CD4-positive, alpha-beta memory T cell (primary cell): Measurements from ENCODE around the gene MYLK3. TPM values are rescaled to one million over a fixed set of nuclear protein-coding genes. Genes with fewer than 3 reads are reported as not detected.
A peak's percentile ranks its signal among the peaks of the same experiment; 100 is the strongest.

ENCODE experiments used
- CTCF ChIA-PET: fragments of 350-600 bp; sonication (Branson Sonifier 250); formaldehyde crosslinking; loops from one replicate; lab custom pipeline; 2021; ENCODE audit warnings: inconsistent platforms; ENCODE audit not compliant: partially characterized antibody; lab: Charles Lee
- POLR2A ChIA-PET: fragments of 350-600 bp; sonication (Branson Sonifier 250); formaldehyde crosslinking; loops from one replicate; lab custom pipeline; 2021; ENCODE audit not compliant: partially characterized antibody; lab: Charles Lee
- DNase-seq, 5 donors: peaks; one replicate each; pipeline versions ENCODE4 v3.0.0 to v3.0.0-alpha.2; 2020 to 2022; ENCODE audit warnings: mixed read lengths in 1 of 5
- H3K27ac ChIP-seq: one replicate; pipeline ENCODE4 v1.7.0; 2013; ENCODE audit warnings: low read depth, low read length
- H3K27me3 ChIP-seq: 2 replicates; pipeline ENCODE4 v1.7.0; 2013; ENCODE audit warnings: mild to moderate bottlenecking, low read length, moderate library complexity; ENCODE audit not compliant: insufficient read depth
- H3K36me3 ChIP-seq: 2 replicates; pipeline ENCODE4 v1.7.0; 2013; ENCODE audit warnings: mild to moderate bottlenecking, low read length, moderate library complexity; ENCODE audit not compliant: insufficient read depth
- H3K4me1 ChIP-seq: 2 replicates; pipeline ENCODE4 v1.7.0; 2013; ENCODE audit warnings: mild to moderate bottlenecking, low read length, moderate library complexity; ENCODE audit not compliant: insufficient read depth
- H3K4me3 ChIP-seq, 2 donors: one replicate each; pipeline ENCODE4 v1.7.0; 2013; ENCODE audit warnings: low read length in 2 of 2, mild to moderate bottlenecking in 1 of 2
- H3K9me3 ChIP-seq, 2 donors: one replicate each; pipeline ENCODE4 v1.7.0; 2013; ENCODE audit warnings: low read length in 2 of 2, control low read depth in 1 of 2; ENCODE audit not compliant: control insufficient read depth in 1 of 2
- H3K27ac Mint-ChIP-seq, 7 donors: one replicate each; pipeline ENCODE4 v1.8.0; 2020 to 2021; ENCODE audit warnings: mixed read lengths in 7 of 7, mild to moderate bottlenecking in 6 of 7, inconsistent platforms in 3 of 7, moderate library complexity in 3 of 7
- H3K27me3 Mint-ChIP-seq, 2 donors: one replicate each; pipeline ENCODE4 v1.8.0; 2020 to 2021; ENCODE audit warnings: mixed read lengths in 2 of 2
- H3K36me3 Mint-ChIP-seq, 2 donors: one replicate each; pipeline ENCODE4 v1.8.0; 2020 to 2021; ENCODE audit warnings: mixed read lengths in 2 of 2, inconsistent platforms in 1 of 2, mild to moderate bottlenecking in 1 of 2
- H3K4me1 Mint-ChIP-seq, 4 donors: one replicate each; pipeline ENCODE4 v1.8.0; 2020 to 2021; ENCODE audit warnings: mixed read lengths in 4 of 4, mild to moderate bottlenecking in 1 of 4
- H3K4me3 Mint-ChIP-seq, 8 donors: one replicate each; pipeline ENCODE4 v1.8.0; 2020 to 2021; ENCODE audit warnings: mixed read lengths in 8 of 8, mild to moderate bottlenecking in 7 of 8, moderate library complexity in 6 of 8, inconsistent platforms in 3 of 8
- H3K9me3 Mint-ChIP-seq, 8 donors: one replicate each; pipeline ENCODE4 v1.8.0; 2020 to 2021; ENCODE audit warnings: mixed read lengths in 8 of 8, mild to moderate bottlenecking in 5 of 8, inconsistent platforms in 3 of 8, moderate library complexity in 1 of 8
- intact Hi-C: fragments of 100-400 bp; cut with micrococcal nuclease; formaldehyde crosslinking; loops from one replicate; pipeline ENCODE4 v1.15.1; 2023
- polyA plus RNA-seq, 2 donors: library from polyadenylated mRNA; unstranded; fragments of 300-500 nt; fragmentation: Illumina TruSeq; gene quantifications; one replicate each; pipeline ENCODE4 v1.2.3, GENCODE V29; 2021
- total RNA-seq, 2 experiments: library from RNA; stranded (reverse); gene quantifications; one replicate each; pipeline ENCODE4 v1.2.3, GENCODE V29; 2021

Gene MYLK3
- total and polyA plus RNA-seq, 4 experiments from 2014 or later, result 0.32 TPM; not detected in 3

DNA sequence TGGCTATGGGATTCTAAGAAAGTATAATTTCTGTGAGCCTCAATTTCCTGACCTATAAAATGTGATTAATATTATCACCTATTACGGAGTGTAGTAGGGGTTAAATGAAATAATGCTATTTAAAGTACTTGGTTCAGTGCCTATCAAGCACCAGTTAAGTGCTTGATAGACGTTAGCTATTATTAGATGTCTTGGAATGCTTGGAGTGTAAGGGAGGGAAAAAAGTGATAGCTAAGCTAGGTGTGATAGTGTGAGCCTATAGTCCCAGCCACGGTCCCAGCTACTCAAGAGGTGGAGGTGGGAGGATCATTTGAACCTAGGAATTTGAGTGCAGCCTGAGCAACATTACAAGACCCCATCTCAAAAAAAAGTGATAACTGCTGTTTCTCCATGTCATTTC is 51.2 kb downstream of the MYLK3 start:
- no peak overlapping the region for H3K27ac ChIP-seq

DNA sequence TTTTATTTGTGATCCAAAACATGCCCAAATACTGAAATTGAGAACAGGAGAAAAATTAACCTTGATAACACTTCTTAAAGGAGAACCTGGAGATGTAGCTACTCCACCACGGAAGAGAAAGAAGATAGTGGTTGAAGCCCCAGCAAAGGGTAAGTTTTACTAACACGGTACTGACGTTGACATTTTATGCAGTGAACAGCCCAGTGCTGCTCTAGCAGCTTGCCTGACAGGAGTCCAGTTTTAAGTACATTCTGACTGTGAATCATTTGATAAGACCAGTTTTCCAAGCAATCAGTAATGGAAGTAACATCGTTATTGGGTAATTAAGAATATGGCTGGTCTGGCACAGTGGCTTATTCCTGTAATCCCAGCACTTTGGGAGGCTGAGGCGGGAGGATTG is 52.2 kb downstream of the MYLK3 start:
- H3K4me3 Mint-ChIP-seq, result no peak overlapping the region
- peaks cover 6% of the 10 kb centered on the region for H3K4me1 ChIP-seq
- H3K36me3 Mint-ChIP-seq, result peaks cover 1 to 3% of the 10 kb centered on the region in 2 donors
- H3K9me3 ChIP-seq, result no peaks in the 10 kb centered on the region
- H3K36me3 ChIP-seq, result no peaks in the 10 kb centered on the region
- DNase-seq, result no peak
- intact Hi-C loops, result no loop called here
- H3K4me3 ChIP-seq, result no peak overlapping the region
- ChIA-PET POLR2A (no interaction called here), CTCF (no interaction called here)
- no peaks in the 10 kb centered on the region for H3K27me3 Mint-ChIP-seq
- H3K9me3 Mint-ChIP-seq, result no peaks in the 10 kb centered on the region
- no peak overlapping the region for H3K27ac ChIP-seq
- H3K27me3 ChIP-seq, result no peaks in the 10 kb centered on the region
- peaks cover 0 to 3% (median 2%) of the 10 kb centered on the region in 4 donors for H3K4me1 Mint-ChIP-seq
- no peak overlapping the region for H3K27ac Mint-ChIP-seq

More for the DNA sequence above, 51.2 kb downstream of the MYLK3 start:
- H3K27me3 ChIP-seq, result no peaks in the 10 kb centered on the region
- no peaks in the 10 kb centered on the region for H3K4me1 ChIP-seq
- H3K36me3 ChIP-seq, result no peaks in the 10 kb centered on the region
- no peak overlapping the region for H3K27ac Mint-ChIP-seq
- H3K4me1 Mint-ChIP-seq, result no peaks in the 10 kb centered on the region
- DNase-seq, result no peak
- POLR2A ChIA-PET, result no interaction called here
- H3K4me3 ChIP-seq, result no peak overlapping the region
- H3K4me3 Mint-ChIP-seq, result no peak overlapping the region
- peaks cover 0 to 3% of the 10 kb centered on the region in 2 donors for H3K36me3 Mint-ChIP-seq
- intact Hi-C loops, result no loop called here
- H3K9me3 ChIP-seq, result no peaks in the 10 kb centered on the region
- CTCF ChIA-PET, result no interaction called here
- no peaks in the 10 kb centered on the region for H3K9me3 Mint-ChIP-seq
- H3K27me3 Mint-ChIP-seq, result no peaks in the 10 kb centered on the region

DNA sequence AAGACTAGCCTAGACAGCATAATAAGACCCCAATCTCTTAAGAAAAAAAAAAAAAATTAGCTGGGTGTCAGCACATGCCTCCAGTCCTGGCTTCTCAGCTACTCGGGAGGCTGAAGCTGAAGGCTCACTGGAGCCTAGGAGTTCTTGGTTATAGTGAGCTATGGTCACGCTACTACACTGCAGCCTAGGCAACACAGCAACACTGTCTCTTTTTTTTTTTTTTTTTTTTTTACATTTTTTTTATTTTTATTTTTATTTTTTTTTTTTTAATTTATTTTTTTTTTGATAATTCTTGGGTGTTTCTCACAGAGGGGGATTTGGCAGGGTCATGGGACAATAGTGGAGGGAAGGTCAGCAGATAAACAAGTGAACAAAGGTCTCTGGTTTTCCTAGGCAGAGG is 54.5 kb downstream of the MYLK3 start:
- intact Hi-C loops, result no loop called here
- peaks cover 1 to 3% of the 10 kb centered on the region in 2 donors for H3K36me3 Mint-ChIP-seq
- no peaks in the 10 kb centered on the region for H3K9me3 Mint-ChIP-seq
- H3K27ac Mint-ChIP-seq, result no peak overlapping the region
- DNase-seq, result no peak
- CTCF ChIA-PET, result interaction anchor here (0.6 to 0.9 kb wide), 3 partner anchors 20 to 448 kb away, joined by 3 to 6 read pairs (median 3); no protein-coding TSS in a partner anchor
- peaks cover 0 to 7% (median 2%) of the 10 kb centered on the region in 4 donors for H3K4me1 Mint-ChIP-seq
- H3K9me3 ChIP-seq, result no peaks in the 10 kb centered on the region
- H3K4me1 ChIP-seq, result peaks cover 16% of the 10 kb centered on the region
- no peak overlapping the region for H3K4me3 Mint-ChIP-seq
- H3K36me3 ChIP-seq, result no peaks in the 10 kb centered on the region
- no peak overlapping the region for H3K27ac ChIP-seq
- no peaks in the 10 kb centered on the region for H3K27me3 Mint-ChIP-seq
- no peaks in the 10 kb centered on the region for H3K27me3 ChIP-seq
- POLR2A ChIA-PET, result no interaction called here
- no peak overlapping the region for H3K4me3 ChIP-seq

DNA sequence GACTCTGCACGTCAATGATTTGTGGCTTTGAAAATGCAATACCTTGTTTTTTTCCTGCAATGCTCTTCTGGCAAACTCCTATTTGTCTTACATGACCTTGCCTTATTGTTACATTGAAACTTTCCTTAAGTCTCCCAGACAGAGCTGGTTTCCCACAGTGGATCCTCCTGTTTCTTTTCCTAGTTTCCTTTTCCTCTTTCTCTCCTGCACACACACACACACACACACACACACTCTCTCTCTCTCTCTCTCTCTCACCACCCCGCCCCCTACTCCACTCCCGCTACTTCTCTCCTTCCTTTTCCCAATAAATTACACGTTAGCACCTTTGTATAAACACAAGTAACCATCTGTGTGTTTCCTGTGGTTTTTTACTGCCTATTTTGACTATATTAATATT is 56.4 kb downstream of the MYLK3 start:
- peak overlapping the region in 2 of 7 donors; percentile 51 to 86 for H3K27ac Mint-ChIP-seq
- H3K27me3 Mint-ChIP-seq, result no peaks in the 10 kb centered on the region
- H3K36me3 Mint-ChIP-seq, result peaks cover 1 to 3% of the 10 kb centered on the region in 2 donors
- no peak for DNase-seq
- Histone ChIP-seq H3K27me3 (no peaks in the 10 kb centered on the region), H3K4me3 (no peak overlapping the region), H3K9me3 (no peaks in the 10 kb centered on the region), H3K27ac (no peak overlapping the region), H3K4me1 (peaks cover 33% of the 10 kb centered on the region), H3K36me3 (no peaks in the 10 kb centered on the region)
- peak overlapping the region in 5 of 8 donors; percentile 11 to 78 (median 48) for H3K4me3 Mint-ChIP-seq
- peaks cover 16 to 22% (median 18%) of the 10 kb centered on the region in 4 donors for H3K4me1 Mint-ChIP-seq
- intact Hi-C loops, result no loop called here
- POLR2A ChIA-PET, result no interaction called here
- H3K9me3 Mint-ChIP-seq, result peaks cover 0 to 1% (median 0%) of the 10 kb centered on the region in 8 donors
- CTCF ChIA-PET, result interaction anchor here (0.9 kb wide), 1 partner anchor 1696 kb away, joined by 3 read pairs; no protein-coding TSS in a partner anchor

DNA sequence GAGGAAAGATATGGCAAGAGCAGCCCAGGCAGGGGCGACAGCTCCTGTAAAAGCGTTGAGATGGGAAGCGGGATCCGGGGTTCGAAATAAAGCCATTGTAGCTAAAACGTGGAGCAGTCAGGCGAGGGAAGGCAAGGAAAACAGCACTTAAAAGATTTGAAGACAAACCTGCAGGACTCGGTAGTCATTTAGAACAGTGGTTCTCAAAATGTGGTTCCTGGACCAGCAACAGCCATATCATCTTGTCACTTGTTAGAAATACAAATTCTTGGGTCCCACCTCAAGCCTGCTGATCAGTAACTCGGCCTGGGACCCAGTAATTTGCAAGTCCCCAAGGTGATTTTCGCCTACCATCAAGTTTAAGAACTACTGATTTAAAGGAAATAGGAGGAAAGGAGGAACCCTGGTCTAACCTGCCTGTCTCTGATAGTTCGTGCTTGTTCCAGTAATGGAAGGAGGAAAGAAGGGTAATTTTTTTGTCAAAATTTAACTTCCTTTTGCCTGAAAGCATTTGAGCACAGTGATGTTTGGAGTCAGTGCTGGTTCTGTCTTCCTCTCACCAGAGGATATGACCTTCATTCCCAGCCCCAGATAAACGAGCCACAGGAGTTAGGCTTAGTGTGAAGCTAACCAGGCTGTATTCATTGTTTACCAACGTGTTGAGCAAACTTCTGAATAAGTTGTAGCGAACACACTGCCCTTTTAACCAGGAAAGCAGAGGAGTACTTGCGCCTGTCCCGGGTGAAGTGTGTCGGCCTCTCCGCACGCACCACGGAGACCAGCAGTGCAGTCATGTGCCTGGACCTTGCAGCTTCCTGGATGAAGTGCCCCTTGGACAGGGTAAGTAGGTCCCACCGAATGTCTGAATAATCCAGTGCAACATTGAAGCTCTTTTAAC is 57.6 kb downstream of the MYLK3 start:
- no peaks in the 10 kb centered on the region for H3K27me3 Mint-ChIP-seq
- intact Hi-C loops, result no loop called here
- peak overlapping the region; percentile 92 for H3K27ac ChIP-seq
- H3K9me3 Mint-ChIP-seq, result peaks cover 0 to 1% (median 0%) of the 10 kb centered on the region in 8 donors
- peak overlapping the region; percentile 92 to 97 for H3K4me3 ChIP-seq
- DNase-seq, result peak in 1 of 5 donors; percentile 36
- peak overlapping the region in 1 of 7 donors; percentile 86 for H3K27ac Mint-ChIP-seq
- no peaks in the 10 kb centered on the region for H3K9me3 ChIP-seq
- H3K36me3 ChIP-seq, result no peaks in the 10 kb centered on the region
- H3K4me1 Mint-ChIP-seq, result peaks cover 20 to 27% (median 23%) of the 10 kb centered on the region in 4 donors
- CTCF ChIA-PET, result interaction anchor here (0.8 to 2.2 kb wide), 2 partner anchors 15 to 17 kb away, joined by 3 to 9 read pairs; no protein-coding TSS in a partner anchor
- peaks cover 45% of the 10 kb centered on the region for H3K4me1 ChIP-seq
- no peaks in the 10 kb centered on the region for H3K27me3 ChIP-seq
- H3K36me3 Mint-ChIP-seq, result peaks cover 0 to 1% of the 10 kb centered on the region in 2 donors
- H3K4me3 Mint-ChIP-seq, result peak overlapping the region in 5 of 8 donors; percentile 48 to 78 (median 72)
- POLR2A ChIA-PET, result no interaction called here

DNA sequence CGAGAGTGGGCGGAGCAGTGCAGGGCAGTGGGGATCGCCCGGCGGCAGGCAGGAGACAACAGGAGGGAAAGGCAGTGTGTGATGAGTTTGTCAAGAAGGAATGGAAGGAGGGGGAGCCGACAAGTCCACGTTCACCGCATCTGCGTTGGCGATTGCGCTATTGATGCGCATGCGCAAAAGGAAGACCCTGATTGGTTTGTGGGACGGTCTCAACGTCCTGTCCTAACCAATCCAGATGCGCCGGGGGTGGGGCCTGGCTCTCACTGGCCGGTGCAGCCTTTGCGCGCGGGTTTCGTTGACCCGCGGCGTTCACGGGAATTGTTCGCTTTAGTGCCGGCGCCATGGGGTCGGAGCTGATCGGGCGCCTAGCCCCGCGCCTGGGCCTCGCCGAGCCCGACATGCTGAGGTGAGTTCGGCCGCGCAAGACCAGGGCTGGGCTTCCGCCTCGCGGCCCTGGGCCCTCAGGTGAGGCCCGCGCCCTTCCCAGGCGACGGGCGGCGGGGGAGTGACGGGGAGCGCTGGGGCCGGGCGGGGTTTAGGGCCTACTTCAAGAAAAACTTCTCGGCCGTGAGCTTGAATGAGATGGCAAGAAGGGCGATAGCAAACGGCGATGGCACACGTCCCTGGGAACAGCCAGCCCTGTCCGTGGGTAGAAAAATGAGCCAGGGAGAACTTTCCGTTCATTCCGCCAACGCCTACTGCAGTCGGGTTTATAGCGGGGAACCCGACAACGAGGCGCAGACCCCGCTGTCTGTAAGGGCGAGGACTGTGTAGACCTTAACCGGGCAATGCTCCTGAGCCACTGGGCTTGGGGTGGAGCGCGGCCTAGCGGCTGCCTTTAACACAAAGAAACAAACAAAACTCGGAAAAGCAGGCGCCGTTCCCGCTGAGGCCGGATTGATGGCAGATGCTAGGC is 58.5 kb downstream of the MYLK3 start, which contains the start of gene ORC6:
ORC6 (plus strand) TSS at position 295 of the 916 bp plus-strand sequence; CDS start at position 342, 47 bp downstream.
- POLR2A ChIA-PET, result interaction anchor here (0.8 to 1.1 kb wide), 2 partner anchors 142 to 284 kb away, joined by 3 read pairs; partner anchors contain the start of gene DNAJA2
- peak within 1 kb of the TSS; percentile 92 for H3K27ac ChIP-seq
- intact Hi-C loops, result loop anchor here (1.0 to 10.0 kb wide), 11 partner anchors 69 to 1921 kb away; partner anchors contain the start of genes ABCC11, C16orf87, DNAJA2 and GPT2
- Mint-ChIP-seq H3K4me1 (peaks cover 26 to 33% (median 30%) of the 10 kb centered on the region in 4 donors), H3K27ac (no peak within 1 kb of the TSS), H3K4me3 (no peak within 1 kb of the TSS), H3K9me3 (peaks cover 0 to 1% (median 0%) of the 10 kb centered on the region in 8 donors), H3K36me3 (peaks cover 0 to 1% of the 10 kb centered on the region in 2 donors), H3K27me3 (no peaks in the 10 kb centered on the region)
- DNase-seq, result peak; percentile 97 to 98 (median 97)
- no peaks in the 10 kb centered on the region for H3K9me3 ChIP-seq
- peaks cover 46% of the 10 kb centered on the region for H3K4me1 ChIP-seq
- H3K27me3 ChIP-seq, result no peaks in the 10 kb centered on the region
- CTCF ChIA-PET, result interaction anchor here (0.6 to 2.2 kb wide), 3 partner anchors 14 to 294 kb away, joined by 3 to 9 read pairs (median 3); no protein-coding TSS in a partner anchor
- H3K36me3 ChIP-seq, result no peaks in the 10 kb centered on the region
- peak within 1 kb of the TSS; percentile 92 to 97 for H3K4me3 ChIP-seq
